H9 (cell line): ENCODE data around the gene BIRC7. TPM values are rescaled to one million over a fixed set of nuclear protein-coding genes. Genes with fewer than 3 reads are reported as not detected.
A peak's percentile ranks its signal among the peaks of the same experiment; 100 is the strongest.

Experiments
- DNase-seq: peaks from one replicate; pipeline ENCODE4 v3.0.0-alpha.2; 2017
- H2AFZ ChIP-seq: one replicate; pipeline ENCODE4 v1.6.1; 2013; ENCODE audit warnings: mild to moderate bottlenecking, low read length, control low read depth, moderate library complexity
- H2AK5ac ChIP-seq: 2 replicates; pipeline ENCODE4 v1.6.1; 2013; ENCODE audit warnings: low read length, control low read depth, mixed read lengths; ENCODE audit not compliant: insufficient read length
- H2BK120ac ChIP-seq: one replicate; pipeline ENCODE4 v1.6.1; 2013; ENCODE audit warnings: low read depth, mild to moderate bottlenecking, low read length, control low read depth, inconsistent platforms; ENCODE audit not compliant: poor library complexity, severe bottlenecking
- H2BK12ac ChIP-seq: 2 replicates; pipeline ENCODE4 v1.6.1; 2013; ENCODE audit warnings: low read length, control low read depth, mixed read lengths, low read depth; ENCODE audit not compliant: insufficient read length
- H2BK15ac ChIP-seq: 2 replicates; pipeline ENCODE4 v1.6.1; 2013; ENCODE audit warnings: low read depth, low read length, control low read depth
- H2BK20ac ChIP-seq: one replicate; pipeline ENCODE4 v1.6.1; 2013; ENCODE audit warnings: low read depth, mild to moderate bottlenecking, low read length, control low read depth, inconsistent platforms; ENCODE audit not compliant: poor library complexity, severe bottlenecking
- H2BK5ac ChIP-seq: 2 replicates; pipeline ENCODE4 v1.6.1; 2013; ENCODE audit warnings: low read length, control low read depth, mixed read lengths; ENCODE audit not compliant: insufficient read length
- H3K14ac ChIP-seq: 2 replicates; pipeline ENCODE4 v1.6.1; 2013; ENCODE audit warnings: low read length, control low read depth; ENCODE audit not compliant: insufficient read depth
- H3K18ac ChIP-seq: 2 replicates; pipeline ENCODE4 v1.6.1; 2013; ENCODE audit warnings: low read depth, mild to moderate bottlenecking, mixed read lengths, low read length, control low read depth; ENCODE audit not compliant: insufficient read length
- H3K23ac ChIP-seq: 2 replicates; pipeline ENCODE4 v1.6.1; 2013; ENCODE audit warnings: low read length, control low read depth, mixed read lengths, low read depth; ENCODE audit not compliant: insufficient read length
- H3K23me2 ChIP-seq: 2 replicates; pipeline ENCODE4 v1.6.1; 2013; ENCODE audit warnings: low read depth, mild to moderate bottlenecking, mixed read lengths, low read length, control low read depth; ENCODE audit not compliant: insufficient read length, poor library complexity, severe bottlenecking
- H3K27ac ChIP-seq: 2 replicates; pipeline ENCODE4 v1.5.1; 2013; ENCODE audit warnings: low read length, control low read depth, mixed read lengths, low read depth; ENCODE audit not compliant: insufficient read length
- H3K27me3 ChIP-seq: 2 replicates; pipeline ENCODE4 v1.6.1; 2013; ENCODE audit warnings: low read length, control low read depth, inconsistent platforms; ENCODE audit not compliant: insufficient read depth
- H3K4ac ChIP-seq: 2 replicates; pipeline ENCODE4 v1.6.1; 2013; ENCODE audit warnings: low read depth, mild to moderate bottlenecking, control low read depth, inconsistent platforms, low read length, moderate library complexity
- H3K4me1 ChIP-seq: 2 replicates; pipeline ENCODE4 v1.6.1; 2013; ENCODE audit warnings: low read length, control low read depth, inconsistent platforms; ENCODE audit not compliant: insufficient read depth
- H3K4me2 ChIP-seq: 2 replicates; pipeline ENCODE4 v1.6.1; 2013; ENCODE audit warnings: low read length, control low read depth, mixed read lengths; ENCODE audit not compliant: insufficient read length, insufficient read depth
- H3K56ac ChIP-seq: 2 replicates; pipeline ENCODE4 v1.6.1; 2013; ENCODE audit warnings: low read depth, mild to moderate bottlenecking, mixed read lengths, low read length, control low read depth; ENCODE audit not compliant: insufficient read length
- H3K79me1 ChIP-seq: 2 replicates; pipeline ENCODE4 v1.6.1; 2013; ENCODE audit warnings: low read depth, mild to moderate bottlenecking, moderate library complexity, low read length, control low read depth, inconsistent platforms; ENCODE audit not compliant: insufficient read depth, poor library complexity, severe bottlenecking
- H3K79me2 ChIP-seq: 2 replicates; pipeline ENCODE4 v1.6.1; 2013; ENCODE audit warnings: low read length, control low read depth, inconsistent platforms; ENCODE audit not compliant: insufficient read depth
- H3K9ac ChIP-seq: 2 replicates; pipeline ENCODE4 v1.6.1; 2013; ENCODE audit warnings: low read length, control low read depth, mixed read lengths; ENCODE audit not compliant: insufficient read length; ENCODE audit errors: extremely low read depth
- H3K9me3 ChIP-seq: one replicate; pipeline ENCODE4 v1.6.1; 2013; ENCODE audit warnings: low read depth, low read length, inconsistent platforms; ENCODE audit not compliant: control insufficient read depth
- H3T11ph ChIP-seq: one replicate; pipeline ENCODE4 v1.6.1; 2013; ENCODE audit warnings: mild to moderate bottlenecking, low read length, control low read depth, inconsistent platforms
- H4K20me1 ChIP-seq: one replicate; pipeline ENCODE4 v1.6.1; 2013; ENCODE audit not compliant: control insufficient read depth, insufficient read length, insufficient read depth
- H4K5ac ChIP-seq: 2 replicates; pipeline ENCODE4 v1.6.1; 2013; ENCODE audit warnings: low read depth, mild to moderate bottlenecking, mixed read lengths, low read length, control low read depth; ENCODE audit not compliant: insufficient read length
- H4K8ac ChIP-seq: replicated peaks from 2 replicates; pipeline ENCODE4 v1.6.1; 2013; ENCODE audit warnings: low read length, control low read depth, mixed read lengths, low read depth; ENCODE audit not compliant: insufficient read length
- H4K91ac ChIP-seq: 2 replicates; pipeline ENCODE4 v1.6.1; 2013; ENCODE audit warnings: low read depth, mild to moderate bottlenecking, moderate library complexity, mixed read lengths, low read length, control low read depth; ENCODE audit not compliant: insufficient read length
- H3K27ac Mint-ChIP-seq, 3 experiments: 2 replicates in 2 of 3; 3 replicates in 1 of 3; pipeline ENCODE4 v1.8.0; 2020 to 2021; ENCODE audit warnings: mixed read lengths in 3 of 3, mild to moderate bottlenecking in 1 of 3, moderate library complexity in 1 of 3
- H3K27me3 Mint-ChIP-seq: 2 replicates; pipeline ENCODE4 v1.8.0; 2021; ENCODE audit warnings: low read depth, mild to moderate bottlenecking, moderate library complexity, mixed read lengths
- H3K36me3 Mint-ChIP-seq, 3 experiments: 2 replicates in 2 of 3; 3 replicates in 1 of 3; pipeline ENCODE4 v1.8.0; 2020 to 2021; ENCODE audit warnings: low read depth in 3 of 3, mixed read lengths in 3 of 3; ENCODE audit not compliant: insufficient read depth in 1 of 3
- H3K4me1 Mint-ChIP-seq, 2 experiments: 2 replicates each; pipeline ENCODE4 v1.8.0; 2020; ENCODE audit warnings: mixed read lengths in 2 of 2
- H3K4me3 Mint-ChIP-seq, 2 experiments: 2 replicates in 1 of 2; 3 replicates in 1 of 2; pipeline ENCODE4 v1.8.0; 2020 to 2021; ENCODE audit warnings: mild to moderate bottlenecking in 2 of 2, mixed read lengths in 2 of 2, moderate library complexity in 1 of 2
- H3K9me3 Mint-ChIP-seq, 2 experiments: 2 replicates in 1 of 2; 3 replicates in 1 of 2; pipeline ENCODE4 v1.8.0; 2020; ENCODE audit warnings: mild to moderate bottlenecking in 2 of 2, mixed read lengths in 2 of 2, moderate library complexity in 1 of 2
- CTCF ChIP-seq: fragments of 200-600 bp; sonication (generic); conservative IDR thresholded peaks from 3 replicates; pipeline ENCODE4 v1.8.0; 2021; ENCODE audit warnings: antibody characterized with exemption, mild to moderate bottlenecking
- WGBS: extraction: QIAGEN DNeasy Blood & Tissue Kit; methylation state at CpG from one replicate; pipeline ENCODE4 v1.1.7; 2013; ENCODE audit warnings: missing lambda C conversion rate, low lambda C conversion rate, mixed read lengths; ENCODE audit not compliant: insufficient read length; ENCODE audit errors: extremely low coverage; 5-methylcytosine and 5-hydroxymethylcytosine counted together
- total RNA-seq: library from RNA; stranded (reverse); gene quantifications from 2 replicates; pipeline ENCODE4 v1.2.1, GENCODE V29; 2021

Gene BIRC7
- total RNA-seq, 1 experiment from 2014 or later = not detected

DNA sequence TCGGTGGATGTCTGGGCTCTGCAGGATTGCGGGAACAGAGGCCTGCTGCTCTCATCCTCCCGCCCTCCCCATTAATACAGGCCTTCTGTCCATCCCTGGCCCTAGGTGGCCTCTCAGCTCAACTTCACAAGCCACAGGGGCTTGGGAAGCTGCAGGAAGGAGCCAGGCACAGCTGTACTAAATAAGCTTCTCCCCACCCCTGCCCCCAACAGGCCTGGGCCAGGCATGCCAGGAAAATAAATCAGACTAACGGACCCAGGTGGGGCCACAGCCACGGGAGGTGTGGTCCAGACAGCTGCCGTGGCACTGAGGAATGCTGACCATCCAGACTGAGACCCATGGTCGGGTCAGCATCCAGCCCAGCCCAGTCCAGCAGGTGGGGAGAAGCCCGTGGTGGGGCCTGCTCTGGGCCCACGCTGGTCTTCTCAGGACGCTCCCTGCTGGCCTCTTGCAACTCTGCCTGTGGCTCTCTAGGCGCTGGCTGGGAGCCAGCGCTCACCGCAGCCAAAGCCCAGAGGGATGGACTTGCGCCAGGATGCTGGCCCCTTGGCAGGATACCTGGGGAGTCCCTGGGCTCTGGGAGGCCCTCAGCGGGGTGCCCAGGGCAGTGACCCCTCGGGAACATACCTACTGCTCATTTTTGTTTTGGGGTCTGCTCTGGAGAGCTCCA, 11.2 kb upstream of the BIRC7 start:
- Mint-ChIP-seq H3K27me3 (peaks cover 27% of the 10 kb centered on the region), H3K9me3 (peaks cover 0 to 1% of the 10 kb centered on the region in 2 experiments; a peak in 1 of 5 replicates), H3K36me3 (no peaks in the 10 kb centered on the region), H3K27ac (peak overlapping the region in 1 of 3 experiments; percentile 83; a peak in 1 of 7 replicates), H3K4me3 (no peak overlapping the region), H3K4me1 (peaks cover 12 to 51% of the 10 kb centered on the region in 2 experiments)
- H2BK120ac ChIP-seq = no peak overlapping the region
- H3K79me2 ChIP-seq = no peaks in the 10 kb centered on the region
- H3K14ac ChIP-seq = no peak overlapping the region
- H3K56ac ChIP-seq = no peak overlapping the region
- no peaks in the 10 kb centered on the region for H3K27me3 ChIP-seq
- no peak overlapping the region for H2BK5ac ChIP-seq
- H3K9ac ChIP-seq = no peak overlapping the region
- no peak overlapping the region for H3K4ac ChIP-seq
- no peak overlapping the region for H2BK12ac ChIP-seq
- no peak overlapping the region for H3K18ac ChIP-seq
- no peaks in the 10 kb centered on the region; the same call in 1 of the 2 replicates for H3K4me1 ChIP-seq
- no peak overlapping the region for H2AK5ac ChIP-seq
- H3K23me2 ChIP-seq = no peaks in the 10 kb centered on the region
- no peak for DNase-seq
- H3K9me3 ChIP-seq = no peaks in the 10 kb centered on the region
- H2BK20ac ChIP-seq = no peak overlapping the region
- H2AFZ ChIP-seq = no peak overlapping the region
- H2BK15ac ChIP-seq = no peak overlapping the region
- WGBS = no CpG with 5 or more reads among the region's 16 CpGs
- H3K23ac ChIP-seq = no peak overlapping the region
- H3T11ph ChIP-seq = no peak overlapping the region
- H4K8ac ChIP-seq = no peak overlapping the region
- TF ChIP-seq CTCF = peak; percentile 42
- H4K20me1 ChIP-seq = no peaks in the 10 kb centered on the region
- no peak overlapping the region for H3K27ac ChIP-seq
- H3K4me2 ChIP-seq = no peak overlapping the region
- H4K91ac ChIP-seq = no peak overlapping the region
- no peaks in the 10 kb centered on the region for H3K79me1 ChIP-seq
- H4K5ac ChIP-seq = no peak overlapping the region
